HG02938 (cell line): Measurements from ENCODE around the gene DPP9.

Source experiments
- ATAC-seq: cut with Tn5 transposase; IDR thresholded peaks from one replicate; pipeline ENCODE4 v1.9.1; 2021; ENCODE audit warnings: mild to moderate bottlenecking, moderate library complexity; ENCODE audit not compliant: unreplicated experiment

DPP9 gene

DNA sequence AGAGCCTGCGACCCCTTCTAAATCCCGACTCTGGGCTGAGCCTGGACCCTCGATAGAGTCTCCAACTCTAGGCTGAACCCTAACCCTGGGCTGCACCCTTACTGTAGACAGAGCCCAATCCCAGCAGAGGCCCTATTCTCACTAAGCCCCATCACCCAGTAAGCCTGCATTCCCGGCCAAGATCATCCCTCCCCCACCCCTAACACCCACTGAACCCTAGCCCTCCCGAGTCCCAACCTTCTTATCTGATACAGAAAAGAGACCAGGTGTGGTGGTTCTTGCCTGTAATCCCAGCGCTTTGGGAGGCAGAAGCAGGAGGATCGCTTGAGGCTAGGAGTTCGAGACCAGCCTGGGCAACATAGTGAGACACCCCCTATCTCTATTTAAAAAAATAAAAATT, 86.9 kb downstream of the DPP9 start:
- ATAC-seq, result no peak

DNA sequence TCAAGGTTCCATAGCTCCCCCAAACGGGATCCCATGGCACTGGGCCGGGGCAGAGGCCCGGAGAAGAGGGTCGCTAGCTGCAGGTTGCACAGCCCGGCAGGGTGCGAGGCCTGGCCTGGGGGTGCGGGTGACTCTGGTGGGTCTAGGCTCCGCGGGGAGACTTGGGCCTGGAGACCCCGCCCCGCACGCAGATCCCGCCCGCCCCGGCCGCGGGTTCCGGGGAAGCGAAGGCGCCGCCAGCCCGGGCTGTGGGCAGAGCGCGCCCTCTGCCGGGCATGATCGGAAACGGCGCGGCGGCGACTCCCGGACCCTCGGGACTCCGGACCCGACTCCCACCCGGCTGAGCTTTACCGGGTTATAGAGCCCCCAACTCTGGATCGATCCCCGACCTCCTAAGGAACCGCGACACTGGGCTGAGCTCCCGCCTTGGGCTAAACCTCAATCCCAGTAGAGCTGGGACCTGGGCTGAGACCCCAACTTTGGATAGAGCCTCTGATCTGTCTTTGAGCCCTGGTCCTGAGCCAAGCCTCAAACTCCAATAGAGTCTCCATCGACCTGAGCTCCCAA, 87.4 kb downstream of the DPP9 start:
- no peak for ATAC-seq

DNA sequence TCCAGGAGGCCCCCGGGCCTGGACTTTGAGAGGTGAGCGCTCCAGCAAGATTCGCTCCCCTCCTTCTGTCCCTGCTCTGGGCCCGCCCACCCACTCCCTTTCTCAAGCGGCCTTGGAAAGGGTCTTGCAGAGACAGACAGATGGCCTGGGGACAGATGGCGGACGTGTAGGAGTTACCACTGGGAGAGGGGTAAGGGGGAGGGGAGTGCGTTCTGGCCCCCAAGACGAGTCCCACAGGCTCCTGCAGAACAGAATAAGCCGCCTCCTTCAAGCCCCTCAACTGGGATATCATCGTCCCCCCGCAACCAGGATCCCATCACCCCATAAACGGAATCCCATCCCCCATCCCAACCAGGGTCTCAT, 87.9 kb downstream of the DPP9 start:
- no peak for ATAC-seq

DNA sequence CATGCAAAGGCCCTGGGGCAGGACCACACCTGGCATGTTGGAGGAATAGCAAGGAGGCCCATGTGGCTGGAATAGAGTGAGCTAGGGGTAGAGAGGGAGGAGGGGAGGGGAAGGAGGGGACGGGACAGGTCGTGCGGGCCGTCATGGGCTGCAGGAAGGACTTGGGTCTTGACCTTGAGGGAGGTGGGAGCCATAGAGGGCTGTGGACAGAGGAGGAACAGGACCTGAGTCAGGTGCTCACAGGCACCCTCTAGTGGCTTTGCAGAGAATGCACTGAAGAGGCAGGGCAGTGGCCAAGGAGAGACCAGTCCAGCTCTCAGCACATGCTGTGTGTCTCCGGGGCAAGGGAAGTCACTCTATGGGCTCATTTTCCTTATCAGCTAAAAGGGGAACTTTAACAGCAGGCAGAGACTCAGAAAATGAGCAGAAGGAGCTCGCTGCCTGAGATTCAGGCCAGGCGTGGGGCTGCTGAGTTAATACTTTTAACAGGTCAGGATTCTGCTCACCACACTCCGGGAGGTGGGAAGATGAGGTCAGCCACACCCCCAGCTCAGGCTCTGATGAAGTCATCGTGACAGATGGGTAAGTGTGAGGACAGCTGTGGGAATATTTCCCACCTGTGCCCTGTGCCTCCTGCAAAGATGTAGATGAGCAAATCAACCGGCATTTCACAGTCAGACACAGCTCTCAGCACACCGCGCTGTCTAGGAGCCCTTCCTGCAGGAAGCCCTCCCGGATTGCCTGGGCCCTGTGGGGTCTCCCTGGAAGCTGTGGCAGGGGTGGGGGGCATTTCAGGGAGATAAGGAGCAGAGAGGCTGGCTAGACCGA, 90.3 kb downstream of the DPP9 start:
- ATAC-seq, result no peak
